HepG2 (cell line): Measurements from ENCODE around the gene COPS7A.

Experiments
- CTCF ChIP-seq: sonication (generic); formaldehyde crosslinking; IDR thresholded peaks from 2 replicates; pipeline ENCODE4 v1.5.0; 2020; ENCODE audit warnings: mild to moderate bottlenecking, missing genetic modification reagents, moderate library complexity
- DBP ChIP-seq: sonication (generic); formaldehyde crosslinking; IDR thresholded peaks from 2 replicates; pipeline ENCODE4 v1.4.0; 2020; ENCODE audit warnings: missing genetic modification reagents; ENCODE audit errors: not compliant biosample characterization
- JUND ChIP-seq: sonication (generic); formaldehyde crosslinking; IDR thresholded peaks from 2 replicates; pipeline ENCODE4 v1.8.0; 2022; ENCODE audit warnings: mild to moderate bottlenecking, missing genetic modification reagents
- MAX ChIP-seq: IDR thresholded peaks from 2 replicates; pipeline ENCODE4 v1.6.1; 2012; ENCODE audit warnings: inconsistent platforms
- PAXIP1 ChIP-seq: sonication (generic); formaldehyde crosslinking; conservative IDR thresholded peaks from 2 replicates; pipeline ENCODE4 v1.4.0; 2020; ENCODE audit warnings: mild to moderate bottlenecking, missing genetic modification reagents, moderate library complexity
- POLR2A ChIP-seq, 2 experiments: IDR thresholded peaks; 2 replicates each; pipeline ENCODE4 v1.6.1; 2011; ENCODE audit warnings: low read depth in 2 of 2, low read length in 2 of 2, mild to moderate bottlenecking in 1 of 2, moderate library complexity in 1 of 2; ENCODE audit not compliant: insufficient read depth in 1 of 2
- POLR2AphosphoS5 ChIP-seq: IDR thresholded peaks from 2 replicates; pipeline ENCODE4 v1.6.1; 2012; ENCODE audit warnings: low read depth, low read length
- ZNF383 ChIP-seq: sonication (generic); formaldehyde crosslinking; IDR thresholded peaks from 2 replicates; pipeline ENCODE4 v1.4.0; 2020; ENCODE audit warnings: missing genetic modification reagents, mild to moderate bottlenecking, borderline replicate concordance

GRCh38 chr12:6754411-6754810 lies 30.6 kb downstream of the COPS7A start:
- TF ChIP-seq JUND (CRISPR knock-in tag) (no peak), PAXIP1 (CRISPR knock-in tag) (no peak), POLR2AphosphoS5 (no peak), ZNF383 (CRISPR knock-in tag) (no peak), DBP (CRISPR knock-in tag) (no peak), CTCF (CRISPR knock-in tag) (no peak), POLR2A (IDR thresholded peaks at IDR 0.05; ENCODE audit: insufficient read depth in 1 of 2, low read depth in 2 of 2, low read length in 2 of 2) (no peak), MAX (no peak)
